NCI-H1092 (cell line): ENCODE results near the gene DDX54.

Experiments
- DNase-seq: peaks from one replicate; lab custom pipeline; 2025; lab: John Stamatoyannopoulos, UW

DDX54 gene

GRCh38 chr12:113190761-113191160, 5.5 kb upstream of the DDX54 start:
- DNase-seq, result no peak

- DNase-seq, result no peak
Measured at GRCh38 chr12:113189361-113189760, 4.1 kb upstream of the DDX54 start.

- DNase-seq, result no peak
Measured at GRCh38 chr12:113186666-113187325, 1.5 kb upstream of the DDX54 start.

- DNase-seq, result no peak
Measured at GRCh38 chr12:113186033-113186365, 721 bp upstream of the DDX54 start.

GRCh38 chr12:113184900-113185179, 438 bp downstream of the DDX54 start:
- peak; percentile 67 for DNase-seq

- no peak for DNase-seq
Measured at GRCh38 chr12:113184098-113184899, 979 bp downstream of the DDX54 start.

GRCh38 chr12:113183030-113183589, 2.2 kb downstream of the DDX54 start:
- DNase-seq, result no peak

GRCh38 chr12:113181975-113182374, 3.3 kb downstream of the DDX54 start:
- DNase-seq, result no peak

- no peak for DNase-seq
Measured at GRCh38 chr12:113180333-113180732, 4.9 kb downstream of the DDX54 start.

GRCh38 chr12:113179023-113179422, 6.3 kb downstream of the DDX54 start:
- no peak for DNase-seq

- DNase-seq, result peak; percentile 30
Measured at GRCh38 chr12:113174461-113175384, 10.6 kb downstream of the DDX54 start.

GRCh38 chr12:113173081-113173698, 12.1 kb downstream of the DDX54 start:
- no peak for DNase-seq

GRCh38 chr12:113172185-113172584, 13.1 kb downstream of the DDX54 start:
- no peak for DNase-seq

GRCh38 chr12:113171543-113171942, 13.7 kb downstream of the DDX54 start:
- DNase-seq, result no peak

- no peak for DNase-seq
Measured at GRCh38 chr12:113170926-113171325, 14.4 kb downstream of the DDX54 start.

- DNase-seq, result no peak
Measured at GRCh38 chr12:113170457-113170856, 14.8 kb downstream of the DDX54 start.

GRCh38 chr12:113169697-113170096, 15.6 kb downstream of the DDX54 start:
- no peak for DNase-seq

- no peak for DNase-seq
Measured at GRCh38 chr12:113167868-113168267, 17.4 kb downstream of the DDX54 start.

GRCh38 chr12:113165521-113166450, 19.5 kb downstream of the DDX54 start:
- no peak for DNase-seq

GRCh38 chr12:113164014-113164413, 21.3 kb downstream of the DDX54 start:
- no peak for DNase-seq

- DNase-seq, result no peak
Measured at GRCh38 chr12:113163030-113163360, 22.3 kb downstream of the DDX54 start.
